OCI-LY7 (cell line): ENCODE measurements around the gene SYTL3. TPM values are rescaled to one million over a fixed set of nuclear protein-coding genes. Genes with fewer than 3 reads are reported as not detected.

Source experiments
- BruUV-seq: library from RNA; stranded (reverse); fragments of 400-500 nt; replicated peaks from 2 replicates; lab custom pipeline; 2021; lab: Mats Ljungman, UMichigan
- CTCF ChIA-PET: fragments of 300-600 bp; sonication (Branson Sonifier 250); formaldehyde crosslinking; loops from one replicate; lab custom pipeline; 2022; ENCODE audit warnings: antibody characterized with exemption; ENCODE audit not compliant: unreplicated experiment; lab: Charles Lee
- POLR2A ChIA-PET: fragments of 300-600 bp; sonication (Branson Sonifier 250); formaldehyde crosslinking; loops from one replicate; lab custom pipeline; 2022; ENCODE audit warnings: antibody characterized with exemption; lab: Charles Lee
- DNase-seq: peaks from one replicate; pipeline ENCODE4 v3.0.0-alpha.2; 2015; ENCODE audit warnings: low spot score
- H2AFZ ChIP-seq: fragments of 200-600 bp; sonication (generic), shearing (Covaris generic); 2 replicates; pipeline ENCODE4 v1.6.1; 2014; ENCODE audit warnings: mild to moderate bottlenecking, antibody characterized with exemption, low read length, moderate library complexity
- H3K27ac ChIP-seq: fragments of 200-600 bp; sonication (generic); 2 replicates; pipeline ENCODE4 v1.5.1; 2014; ENCODE audit warnings: mixed run types, low read depth, mild to moderate bottlenecking, moderate library complexity, low read length, inconsistent platforms; ENCODE audit not compliant: poor library complexity, severe bottlenecking
- H3K36me3 ChIP-seq: fragments of 200-600 bp; sonication (generic); 2 replicates; pipeline ENCODE4 v1.6.1; 2014; ENCODE audit warnings: mild to moderate bottlenecking, antibody characterized with exemption, low read length, moderate library complexity, mixed read lengths; ENCODE audit not compliant: insufficient read depth
- H3K4me1 ChIP-seq: fragments of 200-600 bp; sonication (generic); 2 replicates; pipeline ENCODE4 v1.5.1; 2014; ENCODE audit warnings: mild to moderate bottlenecking, low read length; ENCODE audit not compliant: insufficient read depth, poor library complexity, severe bottlenecking
- H3K4me2 ChIP-seq: fragments of 200-600 bp; sonication (generic); 2 replicates; pipeline ENCODE4 v1.6.1; 2014; ENCODE audit warnings: mild to moderate bottlenecking, low read length
- H3K4me3 ChIP-seq: fragments of 200-600 bp; sonication (generic); 2 replicates; pipeline ENCODE4 v1.5.1; 2014; ENCODE audit warnings: mild to moderate bottlenecking, low read depth, low read length; ENCODE audit not compliant: poor library complexity, severe bottlenecking
- H3K79me2 ChIP-seq: fragments of 200-600 bp; sonication (generic); 2 replicates; pipeline ENCODE4 v1.6.1; 2016; ENCODE audit warnings: low read depth, mild to moderate bottlenecking, low read length, moderate library complexity, mixed read lengths; ENCODE audit not compliant: insufficient read depth
- H3K9me2 ChIP-seq: fragments of 200-600 bp; sonication (generic); 2 replicates; pipeline ENCODE4 v1.6.1; 2016; ENCODE audit warnings: mild to moderate bottlenecking, low read length, mixed read lengths; ENCODE audit not compliant: insufficient read depth
- H3K9me3 ChIP-seq: fragments of 200-600 bp; sonication (generic); 2 replicates; pipeline ENCODE4 v1.6.1; 2014; ENCODE audit warnings: mild to moderate bottlenecking, mixed run types, low read length, mixed read lengths
- H4K20me1 ChIP-seq: fragments of 200-600 bp; sonication (generic); 2 replicates; pipeline ENCODE4 v1.6.1; 2014; ENCODE audit warnings: mild to moderate bottlenecking, antibody characterized with exemption, low read length, moderate library complexity, mixed read lengths; ENCODE audit not compliant: insufficient read depth
- CTCF ChIP-seq: fragments of 200-600 bp; sonication (generic); conservative IDR thresholded peaks from 2 replicates; pipeline ENCODE4 v1.5.1; 2014; ENCODE audit warnings: mild to moderate bottlenecking, antibody characterized with exemption, low read length, moderate library complexity, mixed read lengths
- EZH2phosphoT487 ChIP-seq: fragments of 200-600 bp; sonication (generic); IDR thresholded peaks from 2 replicates; pipeline ENCODE4 v1.6.1; 2018; ENCODE audit warnings: low read depth, borderline replicate concordance, mild to moderate bottlenecking, mixed run types, antibody characterized with exemption, low read length, moderate library complexity, mixed read lengths
- intact Hi-C: fragments of 100-400 bp; cut with micrococcal nuclease; formaldehyde crosslinking; loops from one replicate; pipeline ENCODE4 v1.10.0; 2022; ENCODE audit not compliant: unreplicated experiment
- total RNA-seq, 2 experiments: library from RNA; depleted of rRNA in 1 of 2; stranded (reverse); fragments of >200 nt in 1 of 2; shearing (Covaris generic) in 1 of 2; gene quantifications; 2 replicates each; pipeline ENCODE4 v1.2.3, GENCODE V29; 2014 to 2022

Gene SYTL3
- total RNA-seq, 2 experiments from 2014 or later, result 0.32 to 0.89 TPM

DNA sequence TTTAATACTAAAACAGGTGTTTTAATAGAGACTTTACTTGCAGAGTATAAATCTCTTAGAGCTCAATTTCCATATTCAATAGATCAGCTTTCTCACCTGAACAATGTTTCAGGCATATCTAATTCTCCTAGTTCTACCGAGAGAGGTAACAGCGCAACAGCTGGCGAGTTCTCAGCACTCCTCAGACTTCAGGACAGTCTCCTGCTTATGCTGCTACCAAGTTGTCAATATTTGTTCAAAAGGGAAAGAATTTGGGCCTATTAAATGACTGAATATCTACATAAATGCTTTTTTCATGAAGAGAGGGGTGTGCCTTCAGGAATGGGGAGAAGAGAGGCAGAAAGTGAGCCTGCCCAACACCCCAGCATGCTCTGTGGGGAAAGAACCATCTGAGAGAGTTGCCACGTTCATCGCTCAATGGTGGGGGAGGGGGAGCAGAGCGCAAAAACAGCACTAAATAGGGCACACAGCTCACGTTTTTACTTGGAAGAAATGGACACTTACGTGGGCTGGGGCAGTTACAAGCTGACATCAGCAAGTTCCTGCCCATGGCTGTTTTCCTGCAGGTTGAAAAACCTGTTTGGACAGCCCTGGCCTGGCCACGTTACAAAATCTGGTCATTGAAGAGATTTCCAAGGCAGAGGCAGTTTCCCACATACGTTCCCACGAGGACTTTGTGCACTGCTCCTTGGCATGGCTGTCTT, 131.3 kb downstream of the SYTL3 start:
- DNase-seq, result no peak
- Histone ChIP-seq H3K4me1 (no peaks in the 10 kb centered on the region), H2AFZ (no peak overlapping the region), H3K9me2 (no peaks in the 10 kb centered on the region), H3K4me2 (no peak overlapping the region), H3K4me3 (no peak overlapping the region), H3K79me2 (peaks cover 44% of the 10 kb centered on the region; the same call in 1 of the 2 replicates), H3K9me3 (no peaks in the 10 kb centered on the region), H3K36me3 (peaks cover 100% of the 10 kb centered on the region), H4K20me1 (peaks cover 15% of the 10 kb centered on the region), H3K27ac (no peak overlapping the region)
- TF ChIP-seq CTCF (no peak), EZH2phosphoT487 (no peak)
- no TSS peak for BruUV-seq
- ChIA-PET POLR2A (interaction anchor here (0.5 to 1.7 kb wide), 4 partner anchors 11 to 59 kb away, joined by 3 to 4 read pairs (median 3); no protein-coding TSS in a partner anchor), CTCF (no interaction called here)
- intact Hi-C loops, result no loop called here

DNA sequence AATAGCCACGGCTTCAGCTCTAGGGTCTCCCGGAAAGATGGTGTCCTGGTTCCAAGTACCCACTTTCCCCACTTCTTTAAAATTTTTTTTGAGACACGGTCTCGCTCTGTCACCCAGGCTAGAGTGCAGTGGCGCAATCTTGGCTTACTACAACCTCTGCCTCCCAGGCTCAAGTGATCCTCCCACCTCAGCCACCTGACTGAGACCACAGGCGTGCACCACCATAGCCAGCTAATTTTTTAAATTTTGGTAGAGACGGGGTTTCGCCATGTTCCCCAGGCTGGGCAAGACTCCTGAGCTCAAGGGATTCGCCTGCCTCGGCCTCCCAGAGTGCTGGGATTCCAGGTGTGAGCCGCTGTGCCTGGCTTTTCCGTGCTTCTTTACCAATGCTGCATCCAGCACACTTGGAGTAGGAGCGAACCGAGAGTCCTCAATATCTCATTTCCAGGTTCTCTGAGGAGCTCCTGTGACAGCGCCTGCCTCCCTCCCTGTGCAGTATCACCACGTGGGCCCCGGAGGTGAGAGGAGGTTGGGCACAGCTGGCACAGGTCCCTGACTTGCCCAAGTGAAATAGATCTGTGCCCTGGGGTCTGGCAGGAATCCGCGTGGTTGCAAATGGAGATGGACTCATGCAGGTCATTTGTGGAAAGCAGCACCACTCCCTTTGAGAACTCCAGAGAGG, 132.0 kb downstream of the SYTL3 start:
- Histone ChIP-seq H4K20me1 (peaks cover 15% of the 10 kb centered on the region), H3K36me3 (peaks cover 100% of the 10 kb centered on the region), H3K79me2 (peaks cover 46% of the 10 kb centered on the region; the same call in 1 of the 2 replicates), H3K9me2 (no peaks in the 10 kb centered on the region), H3K4me3 (no peak overlapping the region), H3K27ac (no peak overlapping the region), H3K9me3 (no peaks in the 10 kb centered on the region), H2AFZ (no peak overlapping the region), H3K4me1 (no peaks in the 10 kb centered on the region), H3K4me2 (no peak overlapping the region)
- ChIA-PET POLR2A (interaction anchor here (1.4 to 1.7 kb wide), 3 partner anchors 10 to 27 kb away, joined by 3 to 4 read pairs (median 3); no protein-coding TSS in a partner anchor), CTCF (no interaction called here)
- TF ChIP-seq CTCF, result no peak
- TF ChIP-seq EZH2phosphoT487, result no peak
- no TSS peak for BruUV-seq
- no peak for DNase-seq
- intact Hi-C loops, result no loop called here
